ENCODE data around the gene GRIK4.

GRIK4 gene

DNA sequence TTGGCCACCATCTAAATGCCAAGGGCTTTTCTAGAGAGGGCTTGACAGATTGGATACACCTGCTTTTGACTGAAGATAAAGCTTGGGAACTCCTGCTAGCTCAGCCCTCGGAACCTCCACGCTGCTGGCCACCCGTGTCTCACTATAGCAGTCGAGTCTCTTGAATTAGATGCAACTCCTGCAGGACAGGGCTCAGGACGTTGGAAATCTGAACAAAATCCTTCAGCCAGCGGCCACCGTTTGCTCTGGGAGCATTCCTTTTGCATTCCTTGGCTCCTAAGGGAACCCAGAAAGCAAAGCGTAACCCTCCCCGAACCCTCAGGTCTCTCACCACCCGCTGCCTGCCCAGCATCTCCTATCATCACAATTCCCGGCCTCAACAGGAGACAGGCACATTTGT is 77.8 kb downstream of the GRIK4 start:
- Histone ChIP-seq H3K27me3 (ENCODE audit: insufficient read depth, poor library complexity, severe bottlenecking) (no peaks in the 10 kb centered on the region), H3K27ac (replicated peaks) (no peak overlapping the region), H3K4me3 (replicated peaks; ENCODE audit: insufficient read depth, low read length) (no peak overlapping the region)
- TF ChIP-seq, protein P1, sequence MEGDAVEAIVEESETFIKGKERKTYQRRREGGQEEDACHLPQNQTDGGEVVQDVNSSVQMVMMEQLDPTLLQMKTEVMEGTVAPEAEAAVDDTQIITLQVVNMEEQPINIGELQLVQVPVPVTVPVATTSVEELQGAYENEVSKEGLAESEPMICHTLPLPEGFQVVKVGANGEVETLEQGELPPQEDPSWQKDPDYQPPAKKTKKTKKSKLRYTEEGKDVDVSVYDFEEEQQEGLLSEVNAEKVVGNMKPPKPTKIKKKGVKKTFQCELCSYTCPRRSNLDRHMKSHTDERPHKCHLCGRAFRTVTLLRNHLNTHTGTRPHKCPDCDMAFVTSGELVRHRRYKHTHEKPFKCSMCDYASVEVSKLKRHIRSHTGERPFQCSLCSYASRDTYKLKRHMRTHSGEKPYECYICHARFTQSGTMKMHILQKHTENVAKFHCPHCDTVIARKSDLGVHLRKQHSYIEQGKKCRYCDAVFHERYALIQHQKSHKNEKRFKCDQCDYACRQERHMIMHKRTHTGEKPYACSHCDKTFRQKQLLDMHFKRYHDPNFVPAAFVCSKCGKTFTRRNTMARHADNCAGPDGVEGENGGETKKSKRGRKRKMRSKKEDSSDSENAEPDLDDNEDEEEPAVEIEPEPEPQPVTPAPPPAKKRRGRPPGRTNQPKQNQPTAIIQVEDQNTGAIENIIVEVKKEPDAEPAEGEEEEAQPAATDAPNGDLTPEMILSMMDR (IDR thresholded peaks at IDR 0.05; ENCODE audit: insufficient read depth, low read length): no peak
- TF ChIP-seq, protein P2, sequence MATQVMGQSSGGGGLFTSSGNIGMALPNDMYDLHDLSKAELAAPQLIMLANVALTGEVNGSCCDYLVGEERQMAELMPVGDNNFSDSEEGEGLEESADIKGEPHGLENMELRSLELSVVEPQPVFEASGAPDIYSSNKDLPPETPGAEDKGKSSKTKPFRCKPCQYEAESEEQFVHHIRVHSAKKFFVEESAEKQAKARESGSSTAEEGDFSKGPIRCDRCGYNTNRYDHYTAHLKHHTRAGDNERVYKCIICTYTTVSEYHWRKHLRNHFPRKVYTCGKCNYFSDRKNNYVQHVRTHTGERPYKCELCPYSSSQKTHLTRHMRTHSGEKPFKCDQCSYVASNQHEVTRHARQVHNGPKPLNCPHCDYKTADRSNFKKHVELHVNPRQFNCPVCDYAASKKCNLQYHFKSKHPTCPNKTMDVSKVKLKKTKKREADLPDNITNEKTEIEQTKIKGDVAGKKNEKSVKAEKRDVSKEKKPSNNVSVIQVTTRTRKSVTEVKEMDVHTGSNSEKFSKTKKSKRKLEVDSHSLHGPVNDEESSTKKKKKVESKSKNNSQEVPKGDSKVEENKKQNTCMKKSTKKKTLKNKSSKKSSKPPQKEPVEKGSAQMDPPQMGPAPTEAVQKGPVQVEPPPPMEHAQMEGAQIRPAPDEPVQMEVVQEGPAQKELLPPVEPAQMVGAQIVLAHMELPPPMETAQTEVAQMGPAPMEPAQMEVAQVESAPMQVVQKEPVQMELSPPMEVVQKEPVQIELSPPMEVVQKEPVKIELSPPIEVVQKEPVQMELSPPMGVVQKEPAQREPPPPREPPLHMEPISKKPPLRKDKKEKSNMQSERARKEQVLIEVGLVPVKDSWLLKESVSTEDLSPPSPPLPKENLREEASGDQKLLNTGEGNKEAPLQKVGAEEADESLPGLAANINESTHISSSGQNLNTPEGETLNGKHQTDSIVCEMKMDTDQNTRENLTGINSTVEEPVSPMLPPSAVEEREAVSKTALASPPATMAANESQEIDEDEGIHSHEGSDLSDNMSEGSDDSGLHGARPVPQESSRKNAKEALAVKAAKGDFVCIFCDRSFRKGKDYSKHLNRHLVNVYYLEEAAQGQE (IDR thresholded peaks at IDR 0.05; ENCODE audit: insufficient replicate concordance, low read depth): no peak
- TF ChIP-seq POLR2AphosphoS5 (IDR thresholded peaks at IDR 0.05; ENCODE audit: low read depth) (no peak), SPI1 (IDR thresholded peaks at IDR 0.05; ENCODE audit: borderline replicate concordance, low read depth) (no peak), GABPA (IDR thresholded peaks at IDR 0.05; ENCODE audit: low read depth) (no peak)
- no peak for DNase-seq (ENCODE audit: low read depth in 1 of 2, low spot score in 1 of 2)

DNA sequence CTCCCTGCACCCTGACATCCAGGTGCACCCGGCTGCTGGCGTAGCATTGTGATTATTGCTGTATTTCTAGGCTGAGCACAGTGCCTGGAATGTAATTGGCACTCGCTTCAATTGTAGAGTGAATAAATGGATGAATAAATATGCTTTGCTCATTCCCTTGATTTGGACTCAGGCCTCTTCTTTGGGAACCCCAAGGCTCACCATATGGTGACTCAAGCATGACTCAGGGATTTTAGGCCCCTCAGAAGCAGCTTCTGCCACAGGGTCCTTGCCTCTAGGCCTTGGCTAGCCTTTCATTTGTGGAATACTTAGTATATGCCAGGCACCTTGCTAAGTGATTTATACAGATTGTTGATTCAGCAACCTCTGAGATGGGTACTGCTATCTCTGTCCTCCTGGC is 78.9 kb downstream of the GRIK4 start:
- Histone ChIP-seq H3K4me3 (replicated peaks; ENCODE audit: insufficient read depth, low read length) (no peak overlapping the region), H3K27ac (replicated peaks) (no peak overlapping the region), H3K27me3 (ENCODE audit: insufficient read depth, poor library complexity, severe bottlenecking) (no peaks in the 10 kb centered on the region)
- no peak for DNase-seq (ENCODE audit: low read depth in 1 of 2, low spot score in 1 of 2)
- TF ChIP-seq GABPA (IDR thresholded peaks at IDR 0.05; ENCODE audit: low read depth) (no peak), POLR2AphosphoS5 (IDR thresholded peaks at IDR 0.05; ENCODE audit: low read depth) (no peak), SPI1 (IDR thresholded peaks at IDR 0.05; ENCODE audit: borderline replicate concordance, low read depth) (no peak)
- TF ChIP-seq, protein P2 (IDR thresholded peaks at IDR 0.05; ENCODE audit: insufficient replicate concordance, low read depth): no peak
- TF ChIP-seq, protein P1 (IDR thresholded peaks at IDR 0.05; ENCODE audit: insufficient read depth, low read length): no peak

DNA sequence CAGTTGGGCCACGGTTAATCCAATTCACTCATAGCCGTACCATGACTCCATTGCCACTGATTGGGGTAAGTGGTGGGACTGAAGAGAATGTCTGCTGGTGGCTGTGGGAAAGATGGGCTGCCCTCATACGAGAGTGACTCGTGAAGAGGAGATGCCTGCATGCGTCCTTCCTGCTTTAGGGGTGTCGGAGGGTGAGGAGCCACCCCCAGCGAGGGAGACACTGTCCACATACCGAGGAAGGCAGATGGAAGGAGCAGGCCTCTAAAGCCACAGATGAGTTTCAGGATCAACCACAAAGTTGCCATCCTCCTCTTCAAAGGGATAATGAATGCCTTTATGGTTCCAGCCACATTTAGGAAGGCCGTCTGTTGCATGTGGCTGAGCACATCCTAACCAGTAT is 83.2 kb downstream of the GRIK4 start:
- TF ChIP-seq POLR2AphosphoS5 (IDR thresholded peaks at IDR 0.05; ENCODE audit: low read depth) (no peak), GABPA (IDR thresholded peaks at IDR 0.05; ENCODE audit: low read depth) (no peak), SPI1 (IDR thresholded peaks at IDR 0.05; ENCODE audit: borderline replicate concordance, low read depth) (no peak)
- TF ChIP-seq, protein P1 (IDR thresholded peaks at IDR 0.05; ENCODE audit: insufficient read depth, low read length): no peak
- TF ChIP-seq, protein P2 (IDR thresholded peaks at IDR 0.05; ENCODE audit: insufficient replicate concordance, low read depth): no peak
- no peak overlapping the region for H3K27ac ChIP-seq (replicated peaks)
- no peaks in the 10 kb centered on the region for H3K27me3 ChIP-seq (ENCODE audit: insufficient read depth, poor library complexity, severe bottlenecking)
- no peak overlapping the region for H3K4me3 ChIP-seq (replicated peaks; ENCODE audit: insufficient read depth, low read length)
- no peak for DNase-seq (ENCODE audit: low read depth in 1 of 2, low spot score in 1 of 2)
